ENCODE measurements around the gene SHISA9. TPM values are rescaled to one million over a fixed set of nuclear protein-coding genes. Genes with fewer than 3 reads are reported as not detected.

SHISA9 gene
- total and polyA plus RNA-seq, 2 experiments from 2014 or later = 0.83 to 1.3 TPM

DNA sequence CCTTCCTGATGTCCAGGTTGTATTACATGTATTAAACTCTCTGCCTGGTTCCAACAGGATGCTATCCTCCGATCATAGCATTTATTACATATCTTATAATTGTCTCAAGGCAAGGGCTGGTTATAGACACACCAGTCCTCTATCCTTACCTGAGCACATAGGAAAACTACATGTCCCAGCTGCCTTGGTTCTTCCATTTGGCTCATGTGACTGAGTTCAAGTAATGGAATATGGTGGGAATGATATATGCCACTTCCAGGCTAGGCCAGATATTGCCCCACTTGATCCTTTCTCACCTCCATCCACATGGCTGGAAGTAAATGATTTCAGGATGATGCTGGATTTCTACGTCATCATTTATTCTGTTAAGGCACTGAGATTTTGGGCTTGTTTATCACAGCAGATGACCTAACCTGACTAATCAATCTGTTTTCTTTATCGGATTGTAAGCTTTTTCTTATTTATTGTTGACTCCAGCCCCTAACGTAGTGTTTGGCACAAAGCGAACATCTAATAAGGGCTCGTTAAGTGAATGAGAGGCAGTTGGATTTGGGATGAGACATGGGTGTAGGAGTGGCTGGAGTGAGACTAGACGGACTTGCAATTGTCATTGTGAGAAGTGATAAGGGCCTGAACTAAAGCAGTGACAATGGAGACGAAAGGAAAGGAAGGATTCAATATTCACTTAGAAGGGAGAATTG lies 8.2 kb upstream of the SHISA9 start:
- Histone ChIP-seq H3K4me3 (no peak overlapping the region), H3K36me3 (replicated peaks; ENCODE audit: insufficient read depth, low read depth) (no peaks in the 10 kb centered on the region), H3K4me2 (no peak overlapping the region), H2AFZ (no peak overlapping the region), H3K27me3 (no peaks in the 10 kb centered on the region), H3K27ac (no peak overlapping the region), H4K20me1 (ENCODE audit: insufficient read depth, poor library complexity, severe bottlenecking) (no peaks in the 10 kb centered on the region), H3K79me2 (no peaks in the 10 kb centered on the region), H3K9me2 (replicated peaks; ENCODE audit: insufficient read depth) (no peaks in the 10 kb centered on the region), H3K9me3 (ENCODE audit: low read depth) (no peaks in the 10 kb centered on the region), H3K4me1 (ENCODE audit: insufficient read depth) (no peaks in the 10 kb centered on the region)
- WGBS (ENCODE audit: low lambda C conversion rate, missing lambda C conversion rate) = 86% methylated on average over 8 of the region's 8 CpGs
- TF ChIP-seq EZH2phosphoT487 (IDR thresholded peaks at IDR 0.05; ENCODE audit: low read depth, severe bottlenecking, unreplicated experiment) = no peak
- TF ChIP-seq, protein P1, sequence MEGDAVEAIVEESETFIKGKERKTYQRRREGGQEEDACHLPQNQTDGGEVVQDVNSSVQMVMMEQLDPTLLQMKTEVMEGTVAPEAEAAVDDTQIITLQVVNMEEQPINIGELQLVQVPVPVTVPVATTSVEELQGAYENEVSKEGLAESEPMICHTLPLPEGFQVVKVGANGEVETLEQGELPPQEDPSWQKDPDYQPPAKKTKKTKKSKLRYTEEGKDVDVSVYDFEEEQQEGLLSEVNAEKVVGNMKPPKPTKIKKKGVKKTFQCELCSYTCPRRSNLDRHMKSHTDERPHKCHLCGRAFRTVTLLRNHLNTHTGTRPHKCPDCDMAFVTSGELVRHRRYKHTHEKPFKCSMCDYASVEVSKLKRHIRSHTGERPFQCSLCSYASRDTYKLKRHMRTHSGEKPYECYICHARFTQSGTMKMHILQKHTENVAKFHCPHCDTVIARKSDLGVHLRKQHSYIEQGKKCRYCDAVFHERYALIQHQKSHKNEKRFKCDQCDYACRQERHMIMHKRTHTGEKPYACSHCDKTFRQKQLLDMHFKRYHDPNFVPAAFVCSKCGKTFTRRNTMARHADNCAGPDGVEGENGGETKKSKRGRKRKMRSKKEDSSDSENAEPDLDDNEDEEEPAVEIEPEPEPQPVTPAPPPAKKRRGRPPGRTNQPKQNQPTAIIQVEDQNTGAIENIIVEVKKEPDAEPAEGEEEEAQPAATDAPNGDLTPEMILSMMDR (IDR thresholded peaks at IDR 0.05; ENCODE audit: poor library complexity) = no peak
- TF ChIP-seq EZH2 (IDR thresholded peaks at IDR 0.05; ENCODE audit: borderline replicate concordance) = no peak
- DNase-seq (ENCODE audit: low spot score) = no peak

DNA sequence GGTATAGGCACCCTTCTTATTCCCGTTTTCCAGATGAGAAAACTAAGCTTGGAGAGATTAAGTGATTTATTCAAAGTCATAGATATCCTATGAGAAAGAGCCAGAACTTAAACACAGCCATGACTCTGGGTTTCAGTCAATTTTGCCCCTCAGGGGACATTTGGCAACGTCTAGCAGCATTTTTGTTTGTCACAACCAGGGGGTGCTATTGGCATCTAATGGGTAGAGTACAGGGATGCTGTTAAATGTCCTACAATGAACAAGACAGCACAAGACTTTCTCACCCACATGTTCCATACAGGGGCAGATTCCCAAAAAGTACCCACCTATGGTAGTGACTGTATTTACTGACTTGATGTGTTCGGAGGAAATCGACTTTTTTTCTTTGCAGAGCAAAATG lies 4.8 kb upstream of the SHISA9 start:
- H3K9me3 ChIP-seq (ENCODE audit: low read depth) = no peaks in the 10 kb centered on the region
- H3K4me3 ChIP-seq = no peak overlapping the region
- no peaks in the 10 kb centered on the region for H3K9me2 ChIP-seq (replicated peaks; ENCODE audit: insufficient read depth)
- H3K36me3 ChIP-seq (replicated peaks; ENCODE audit: insufficient read depth, low read depth) = no peaks in the 10 kb centered on the region
- H3K4me2 ChIP-seq = no peak overlapping the region
- no peaks in the 10 kb centered on the region for H4K20me1 ChIP-seq (ENCODE audit: insufficient read depth, poor library complexity, severe bottlenecking)
- peaks cover 24% of the 10 kb centered on the region for H3K27me3 ChIP-seq
- TF ChIP-seq EZH2 (IDR thresholded peaks at IDR 0.05; ENCODE audit: borderline replicate concordance) = no peak
- TF ChIP-seq, protein P1 (IDR thresholded peaks at IDR 0.05; ENCODE audit: poor library complexity) = peak; percentile 54
- no peaks in the 10 kb centered on the region for H3K79me2 ChIP-seq
- 36% methylated on average over 4 of the region's 4 CpGs for WGBS (ENCODE audit: low lambda C conversion rate, missing lambda C conversion rate)
- no peaks in the 10 kb centered on the region for H3K4me1 ChIP-seq (ENCODE audit: insufficient read depth)
- no peak overlapping the region for H2AFZ ChIP-seq
- no peak overlapping the region for H3K27ac ChIP-seq
- peak; percentile 64 for DNase-seq (ENCODE audit: low spot score)

DNA sequence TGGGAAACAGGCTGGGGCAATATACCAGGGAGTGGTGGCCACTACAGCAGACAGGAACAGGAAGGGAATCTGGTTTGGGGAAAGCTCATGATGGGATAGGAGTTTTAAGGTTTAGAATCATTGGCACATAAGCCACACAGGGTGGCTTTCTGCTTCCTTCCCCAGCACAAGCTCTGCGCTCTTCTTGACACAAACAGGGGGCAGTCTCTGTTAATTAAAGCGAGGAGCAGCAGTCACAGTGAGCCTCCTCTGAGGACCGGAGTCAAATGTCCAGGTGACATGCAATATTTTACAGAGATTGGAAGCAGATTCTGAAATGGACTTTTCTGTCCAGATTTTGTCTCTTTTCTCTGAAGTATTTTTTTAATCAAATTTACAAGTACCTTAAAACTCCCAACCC lies 2.8 kb upstream of the SHISA9 start:
- 51% methylated on average over 3 of the region's 3 CpGs for WGBS (ENCODE audit: low lambda C conversion rate, missing lambda C conversion rate)
- Histone ChIP-seq H3K27me3 (peaks cover 40% of the 10 kb centered on the region), H3K79me2 (no peaks in the 10 kb centered on the region), H2AFZ (no peak overlapping the region), H3K4me3 (no peak overlapping the region), H3K36me3 (replicated peaks; ENCODE audit: insufficient read depth, low read depth) (no peaks in the 10 kb centered on the region), H3K9me3 (ENCODE audit: low read depth) (no peaks in the 10 kb centered on the region), H3K27ac (no peak overlapping the region), H3K4me1 (ENCODE audit: insufficient read depth) (peaks cover 15% of the 10 kb centered on the region), H4K20me1 (ENCODE audit: insufficient read depth, poor library complexity, severe bottlenecking) (no peaks in the 10 kb centered on the region), H3K4me2 (no peak overlapping the region), H3K9me2 (replicated peaks; ENCODE audit: insufficient read depth) (no peaks in the 10 kb centered on the region)
- TF ChIP-seq EZH2 (IDR thresholded peaks at IDR 0.05; ENCODE audit: borderline replicate concordance) = no peak
- TF ChIP-seq, protein P1 (IDR thresholded peaks at IDR 0.05; ENCODE audit: poor library complexity) = peak; percentile 13
- no peak for TF ChIP-seq EZH2phosphoT487 (IDR thresholded peaks at IDR 0.05; ENCODE audit: low read depth, severe bottlenecking, unreplicated experiment)
- DNase-seq (ENCODE audit: low spot score) = peak; percentile 27

All from hepatocyte (in vitro differentiated cells).